GM13977 (cell line): Measurements from ENCODE around the gene VWC2.

Experiments used
- DNase-seq: peaks from one replicate; pipeline ENCODE4 v3.0.0; 2012; ENCODE audit warnings: low spot score
- in situ Hi-C: fragments of 300-500 bp; cut with MboI; formaldehyde crosslinking; loops from one replicate; pipeline ENCODE4 v1.12.0; 2022; ENCODE audit warnings: low sequenced_read_pairs, low pct_unique_long_range_greater_than_20kb, mixed read lengths, inconsistent platforms; ENCODE audit not compliant: unreplicated experiment
- TF ChIP-seq, protein P1 (sequence below): IDR thresholded peaks from 2 replicates; pipeline ENCODE4 v1.5.1; 2012; ENCODE audit warnings: mild to moderate bottlenecking, control low read depth; ENCODE audit not compliant: insufficient read depth; ENCODE audit errors: extremely low read depth, missing control alignments

VWC2 gene

DNA sequence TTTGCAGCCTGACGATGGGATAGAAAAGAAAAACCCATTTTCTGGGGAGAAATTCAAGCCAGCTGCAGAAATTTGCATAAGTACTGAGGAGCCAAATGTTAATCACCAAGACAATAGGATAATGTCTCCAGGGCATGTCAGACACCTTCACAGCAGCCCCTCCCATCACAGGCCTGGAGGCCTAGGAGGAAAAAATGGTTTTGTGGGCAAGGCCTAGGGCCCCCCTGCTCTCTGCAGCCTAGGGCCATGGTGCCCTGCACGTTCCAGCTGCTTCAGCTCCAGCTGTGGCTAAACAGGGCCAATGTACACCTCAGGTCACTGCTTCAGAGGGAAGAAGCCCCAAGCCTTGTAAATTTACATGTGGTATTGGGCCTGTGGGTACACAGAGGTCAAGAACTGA is 158.2 kb downstream of the VWC2 start:
- TF ChIP-seq, protein P1, sequence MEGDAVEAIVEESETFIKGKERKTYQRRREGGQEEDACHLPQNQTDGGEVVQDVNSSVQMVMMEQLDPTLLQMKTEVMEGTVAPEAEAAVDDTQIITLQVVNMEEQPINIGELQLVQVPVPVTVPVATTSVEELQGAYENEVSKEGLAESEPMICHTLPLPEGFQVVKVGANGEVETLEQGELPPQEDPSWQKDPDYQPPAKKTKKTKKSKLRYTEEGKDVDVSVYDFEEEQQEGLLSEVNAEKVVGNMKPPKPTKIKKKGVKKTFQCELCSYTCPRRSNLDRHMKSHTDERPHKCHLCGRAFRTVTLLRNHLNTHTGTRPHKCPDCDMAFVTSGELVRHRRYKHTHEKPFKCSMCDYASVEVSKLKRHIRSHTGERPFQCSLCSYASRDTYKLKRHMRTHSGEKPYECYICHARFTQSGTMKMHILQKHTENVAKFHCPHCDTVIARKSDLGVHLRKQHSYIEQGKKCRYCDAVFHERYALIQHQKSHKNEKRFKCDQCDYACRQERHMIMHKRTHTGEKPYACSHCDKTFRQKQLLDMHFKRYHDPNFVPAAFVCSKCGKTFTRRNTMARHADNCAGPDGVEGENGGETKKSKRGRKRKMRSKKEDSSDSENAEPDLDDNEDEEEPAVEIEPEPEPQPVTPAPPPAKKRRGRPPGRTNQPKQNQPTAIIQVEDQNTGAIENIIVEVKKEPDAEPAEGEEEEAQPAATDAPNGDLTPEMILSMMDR = no peak
- no peak for DNase-seq
- in situ Hi-C loops = no loop called here

DNA sequence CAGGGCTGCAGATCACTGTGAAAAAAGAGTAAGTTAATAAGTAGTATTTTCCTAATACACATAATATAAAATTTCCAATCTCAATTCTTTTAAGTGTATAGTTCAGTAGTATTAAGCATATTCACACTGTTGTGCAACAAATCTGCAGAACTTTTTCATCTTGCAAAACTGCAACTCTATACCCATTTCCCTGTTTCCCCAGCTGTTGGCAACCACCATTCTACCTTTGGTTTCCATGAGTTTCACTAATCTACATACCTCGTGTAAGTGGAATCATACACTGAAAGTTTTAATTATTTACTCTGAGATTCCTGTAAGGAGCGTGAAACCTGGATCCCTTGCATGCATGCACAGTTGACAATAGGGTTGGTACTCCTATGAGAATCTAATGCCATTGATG is 164.2 kb downstream of the VWC2 start:
- in situ Hi-C loops = no loop called here
- TF ChIP-seq, protein P1 = no peak
- no peak for DNase-seq
